Muscle layer of colon (tissue), 2 donors: ENCODE results near the gene ANKS6.

ENCODE experiments used
- H3K27ac ChIP-seq: one replicate; pipeline ENCODE4 v1.7.0; 2013; ENCODE audit warnings: low read depth, mild to moderate bottlenecking, low read length, moderate library complexity
- H3K27me3 ChIP-seq, 2 donors: one replicate each; pipeline ENCODE4 v1.7.0; 2013; ENCODE audit warnings: low read length in 2 of 2, mild to moderate bottlenecking in 2 of 2; ENCODE audit not compliant: insufficient read depth in 2 of 2, control insufficient read depth in 1 of 2
- H3K36me3 ChIP-seq: one replicate; pipeline ENCODE4 v1.7.0; 2013; ENCODE audit warnings: mild to moderate bottlenecking, low read length; ENCODE audit not compliant: insufficient read depth
- H3K4me1 ChIP-seq: one replicate; pipeline ENCODE4 v1.7.0; 2013; ENCODE audit warnings: mild to moderate bottlenecking, low read length; ENCODE audit not compliant: insufficient read depth
- H3K4me3 ChIP-seq, 2 donors: one replicate each; pipeline ENCODE4 v1.7.0; 2013; ENCODE audit warnings: low read length in 2 of 2, low read depth in 1 of 2, mild to moderate bottlenecking in 1 of 2, moderate library complexity in 1 of 2
- H3K9ac ChIP-seq: one replicate; pipeline ENCODE4 v1.7.0; 2013; ENCODE audit warnings: low read length
- H3K9me3 ChIP-seq: one replicate; pipeline ENCODE4 v1.7.0; 2013; ENCODE audit warnings: mild to moderate bottlenecking, low read length
- donor health status: abdominal sarcoma.
- donor health status: Adenocarcinoma of cecum.

Gene ANKS6

DNA sequence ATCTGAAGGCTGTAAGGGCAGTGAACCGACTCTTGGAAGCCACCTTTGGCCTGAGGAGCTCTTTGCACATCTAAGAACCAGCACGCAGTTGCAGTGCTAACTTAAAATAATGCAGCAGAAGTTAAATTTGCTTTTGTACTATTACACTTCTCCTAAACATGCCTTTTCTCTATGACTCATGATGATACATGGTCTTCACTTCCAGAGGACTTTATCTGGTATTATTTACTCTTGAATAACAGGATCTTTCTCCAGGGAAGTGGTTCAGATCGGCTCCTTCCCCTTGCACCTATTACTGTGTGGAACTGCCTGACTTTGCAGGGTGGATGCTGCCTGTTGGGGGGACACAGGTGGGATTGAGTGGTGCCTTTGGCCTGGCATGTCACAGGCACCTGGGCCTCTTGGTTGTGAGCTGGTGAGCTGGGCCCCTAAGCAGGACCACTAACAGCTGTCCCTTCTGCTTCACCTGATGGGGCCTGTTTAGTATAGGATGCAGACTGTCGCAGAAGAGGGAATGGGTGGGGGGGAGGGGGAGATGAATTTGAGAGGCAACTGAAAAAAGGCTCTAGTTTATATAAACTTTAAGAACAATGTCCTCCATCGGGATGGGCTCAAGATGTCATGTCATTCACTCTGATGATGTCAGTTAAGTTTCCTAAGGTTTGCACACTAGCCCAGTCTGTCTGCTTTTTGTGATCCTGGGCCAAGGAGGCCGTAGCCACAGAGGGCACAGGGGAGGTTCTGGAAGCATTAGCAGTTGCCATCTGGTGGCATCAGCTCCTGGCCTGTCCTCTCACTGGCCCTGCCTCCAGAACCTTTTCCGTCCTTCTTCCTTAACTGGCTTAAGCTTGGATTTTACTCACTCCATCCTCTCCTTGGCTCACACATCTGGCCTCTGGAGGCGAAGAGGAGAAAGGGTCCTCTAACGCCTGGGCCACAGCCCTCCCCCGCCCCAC lies 53.8 kb downstream of the ANKS6 start:
- no peak overlapping the region for H3K27ac ChIP-seq

DNA sequence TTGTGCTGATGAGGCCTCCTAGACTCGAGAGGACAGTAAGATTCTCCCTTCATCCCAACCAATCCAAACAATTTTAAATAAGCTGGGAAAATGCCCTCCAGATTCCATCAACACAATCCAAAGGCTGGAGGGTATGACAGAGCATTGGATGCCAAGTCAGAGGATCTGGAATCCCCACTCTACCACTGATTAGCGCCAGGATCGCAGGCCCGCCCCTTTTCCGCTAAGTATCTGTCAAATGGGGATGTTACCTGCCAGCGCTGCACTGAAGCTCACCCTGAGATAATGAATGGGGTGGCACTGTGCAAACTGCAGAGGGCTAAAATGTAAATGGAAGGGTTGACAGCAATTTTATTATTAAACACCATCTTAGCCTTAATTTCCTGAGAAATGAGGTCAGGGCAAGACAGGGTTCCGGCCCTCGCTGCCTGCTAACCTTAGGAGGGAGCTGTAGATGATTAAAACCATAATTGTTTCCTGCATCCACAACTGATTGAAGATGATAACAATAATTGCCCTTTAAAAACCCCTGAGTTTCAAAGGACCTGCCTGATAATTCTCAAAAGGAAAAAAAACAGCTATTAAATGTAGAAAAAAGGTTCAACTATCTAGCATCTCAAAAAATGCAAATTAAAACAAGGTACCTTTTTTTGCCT lies 56.0 kb downstream of the ANKS6 start:
- H3K4me1 ChIP-seq: no peaks in the 10 kb centered on the region
- H3K9me3 ChIP-seq: no peaks in the 10 kb centered on the region
- no peak overlapping the region for H3K9ac ChIP-seq
- H3K27me3 ChIP-seq: no peaks in the 10 kb centered on the region
- peaks cover 27% of the 10 kb centered on the region for H3K36me3 ChIP-seq
- H3K4me3 ChIP-seq: no peak overlapping the region
- H3K27ac ChIP-seq: no peak overlapping the region

More for the DNA sequence above, 53.8 kb downstream of the ANKS6 start:
- H3K4me3 ChIP-seq: no peak overlapping the region
- no peaks in the 10 kb centered on the region for H3K9me3 ChIP-seq
- peaks cover 19% of the 10 kb centered on the region for H3K36me3 ChIP-seq
- no peak overlapping the region for H3K9ac ChIP-seq
- H3K4me1 ChIP-seq: no peaks in the 10 kb centered on the region
- H3K27me3 ChIP-seq: no peaks in the 10 kb centered on the region

DNA sequence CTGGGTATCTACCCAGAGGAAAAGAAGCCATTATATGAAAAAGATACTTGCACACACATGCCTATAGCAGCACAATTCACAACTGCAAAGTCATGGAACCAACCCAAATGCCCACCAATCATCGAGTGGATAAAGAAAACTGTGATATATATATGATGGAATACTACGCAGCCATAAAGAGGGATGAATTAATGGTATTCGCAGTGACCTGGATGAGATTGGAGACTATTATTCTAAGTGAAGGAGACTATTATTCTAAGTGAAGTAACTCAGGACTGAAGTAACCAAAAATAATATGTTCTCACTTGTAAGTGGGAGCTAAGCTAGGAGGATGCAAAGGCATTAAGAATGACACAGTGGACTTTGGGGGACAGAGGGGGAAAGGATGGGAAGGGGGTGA lies 57.6 kb downstream of the ANKS6 start:
- no peaks in the 10 kb centered on the region for H3K4me1 ChIP-seq

GRCh38 chr9:98736226-98736625 lies 60.1 kb downstream of the ANKS6 start:
- Histone ChIP-seq H3K9ac (no peak overlapping the region), H3K9me3 (no peaks in the 10 kb centered on the region), H3K4me3 (no peak overlapping the region), H3K4me1 (no peaks in the 10 kb centered on the region), H3K36me3 (peaks cover 20% of the 10 kb centered on the region), H3K27ac (no peak overlapping the region), H3K27me3 (no peaks in the 10 kb centered on the region)

More for the DNA sequence above, 57.6 kb downstream of the ANKS6 start:
- H3K27ac ChIP-seq: no peak overlapping the region
- H3K9me3 ChIP-seq: no peaks in the 10 kb centered on the region
- H3K4me3 ChIP-seq: no peak overlapping the region
- no peaks in the 10 kb centered on the region for H3K27me3 ChIP-seq
- H3K36me3 ChIP-seq: peaks cover 20% of the 10 kb centered on the region
- no peak overlapping the region for H3K9ac ChIP-seq

DNA sequence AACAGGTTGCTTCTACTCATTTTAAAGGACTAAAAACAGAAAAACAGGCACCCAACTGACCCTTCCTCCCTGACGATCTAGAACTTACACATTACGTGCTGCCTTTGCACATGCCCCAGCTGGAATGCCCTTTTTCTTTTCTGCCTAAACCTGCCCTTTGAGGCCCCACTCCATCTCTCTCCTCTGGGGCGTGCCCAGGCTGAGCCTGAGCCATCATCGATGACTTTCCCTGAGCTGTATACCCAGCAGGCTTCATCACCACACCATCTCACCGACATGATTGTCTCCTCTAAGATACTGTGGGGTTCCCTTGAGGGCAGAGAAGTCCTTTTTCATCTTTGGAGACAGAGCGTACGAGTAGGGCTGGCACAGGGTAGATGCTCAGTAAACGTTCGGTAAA lies 63.6 kb downstream of the ANKS6 start:
- H3K9ac ChIP-seq: no peak overlapping the region
- no peak overlapping the region for H3K27ac ChIP-seq
- H3K4me1 ChIP-seq: no peaks in the 10 kb centered on the region
- H3K27me3 ChIP-seq: no peaks in the 10 kb centered on the region
- no peak overlapping the region for H3K4me3 ChIP-seq
- H3K9me3 ChIP-seq: no peaks in the 10 kb centered on the region
- peaks cover 20% of the 10 kb centered on the region for H3K36me3 ChIP-seq

- Histone ChIP-seq H3K4me3 (no peak overlapping the region), H3K36me3 (peaks cover 20% of the 10 kb centered on the region), H3K4me1 (no peaks in the 10 kb centered on the region), H3K9ac (no peak overlapping the region), H3K9me3 (no peaks in the 10 kb centered on the region), H3K27ac (no peak overlapping the region), H3K27me3 (no peaks in the 10 kb centered on the region)
These were observed 64.3 kb downstream of the ANKS6 start for GRCh38 chr9:98732091-98732490.

DNA sequence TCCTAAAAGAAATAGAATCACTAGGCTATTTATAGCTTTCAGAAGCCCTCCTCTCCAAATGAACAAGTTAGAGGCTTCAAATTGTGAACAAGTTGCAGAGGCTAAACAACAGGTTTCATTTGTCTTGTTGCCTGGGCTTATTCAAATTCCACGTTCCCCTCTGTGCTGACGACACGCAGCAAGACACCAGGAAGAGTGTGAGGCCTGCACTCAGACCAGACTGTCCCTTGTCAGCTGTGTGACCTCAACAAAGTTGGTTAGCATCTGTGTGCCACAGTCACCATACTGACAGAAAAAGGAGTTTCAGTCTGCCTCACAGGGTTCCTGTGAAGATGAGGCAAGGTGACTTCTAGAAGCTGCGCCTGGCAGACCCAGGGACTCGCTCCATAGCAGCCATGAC lies 65.5 kb downstream of the ANKS6 start:
- H3K27ac ChIP-seq: no peak overlapping the region
- no peaks in the 10 kb centered on the region for H3K4me1 ChIP-seq
- H3K27me3 ChIP-seq: no peaks in the 10 kb centered on the region
- no peak overlapping the region for H3K4me3 ChIP-seq
- no peaks in the 10 kb centered on the region for H3K9me3 ChIP-seq
- H3K36me3 ChIP-seq: peaks cover 14% of the 10 kb centered on the region
- no peak overlapping the region for H3K9ac ChIP-seq

DNA sequence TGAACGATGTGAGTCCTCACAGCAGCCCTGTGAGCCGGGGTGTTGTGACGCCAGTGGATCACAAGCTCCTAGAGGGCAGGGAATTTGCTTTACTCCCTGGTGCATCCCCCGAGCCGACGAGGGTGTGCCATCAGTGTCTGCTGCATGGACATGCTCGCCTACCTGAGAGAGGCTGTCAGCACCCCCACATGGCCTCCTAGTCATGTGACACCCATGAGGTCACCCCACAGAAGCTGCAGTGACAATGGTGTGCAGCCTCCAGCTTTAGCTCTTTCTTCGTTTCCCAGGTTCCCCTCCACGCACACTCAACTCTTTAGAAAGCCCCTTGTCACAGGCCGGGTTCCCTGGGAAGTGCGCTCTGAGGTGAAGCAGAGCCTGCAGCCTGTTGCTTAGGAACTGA lies 67.9 kb downstream of the ANKS6 start:
- Histone ChIP-seq H3K27me3 (no peaks in the 10 kb centered on the region), H3K9me3 (no peaks in the 10 kb centered on the region), H3K4me3 (no peak overlapping the region), H3K4me1 (no peaks in the 10 kb centered on the region), H3K36me3 (no peaks in the 10 kb centered on the region), H3K9ac (no peak overlapping the region), H3K27ac (no peak overlapping the region)

DNA sequence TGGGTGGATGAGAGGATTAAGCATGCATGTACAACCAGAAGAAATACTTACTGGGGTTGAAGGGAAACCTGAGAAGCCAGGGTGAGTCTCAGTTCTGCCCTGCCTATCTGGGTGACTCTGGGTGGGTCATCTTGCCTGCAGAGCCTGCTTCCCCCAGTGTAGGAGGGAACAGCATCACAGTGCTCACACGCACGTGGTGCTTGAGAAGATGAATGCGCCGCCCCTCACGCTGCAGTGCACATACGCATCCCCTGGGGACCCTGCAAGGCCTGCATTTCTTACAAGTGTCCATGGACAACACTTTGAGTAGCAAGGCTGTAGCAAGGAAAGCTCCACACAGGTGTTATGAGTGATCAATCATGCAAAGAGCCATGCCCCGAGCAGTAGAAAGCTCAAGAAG lies 68.9 kb downstream of the ANKS6 start:
- H3K4me3 ChIP-seq: no peak overlapping the region

GRCh38 chr9:98726735-98727134 lies 69.6 kb downstream of the ANKS6 start:
- Histone ChIP-seq H3K4me1 (no peaks in the 10 kb centered on the region), H3K4me3 (no peak overlapping the region), H3K9ac (no peak overlapping the region), H3K36me3 (no peaks in the 10 kb centered on the region), H3K27ac (no peak overlapping the region), H3K9me3 (no peaks in the 10 kb centered on the region), H3K27me3 (no peaks in the 10 kb centered on the region)

More for the DNA sequence above, 68.9 kb downstream of the ANKS6 start:
- H3K27me3 ChIP-seq: no peaks in the 10 kb centered on the region
- H3K36me3 ChIP-seq: no peaks in the 10 kb centered on the region
- no peak overlapping the region for H3K27ac ChIP-seq
- no peaks in the 10 kb centered on the region for H3K4me1 ChIP-seq
- H3K9ac ChIP-seq: no peak overlapping the region
- no peaks in the 10 kb centered on the region for H3K9me3 ChIP-seq

GRCh38 chr9:98724810-98725530 lies 71.4 kb downstream of the ANKS6 start:
- Histone ChIP-seq H3K27ac (no peak overlapping the region), H3K9me3 (no peaks in the 10 kb centered on the region), H3K27me3 (no peaks in the 10 kb centered on the region), H3K4me1 (no peaks in the 10 kb centered on the region), H3K9ac (no peak overlapping the region), H3K36me3 (no peaks in the 10 kb centered on the region), H3K4me3 (no peak overlapping the region)
